ENCODE results near the gene CRYGC.

CRYGC gene, protein sequence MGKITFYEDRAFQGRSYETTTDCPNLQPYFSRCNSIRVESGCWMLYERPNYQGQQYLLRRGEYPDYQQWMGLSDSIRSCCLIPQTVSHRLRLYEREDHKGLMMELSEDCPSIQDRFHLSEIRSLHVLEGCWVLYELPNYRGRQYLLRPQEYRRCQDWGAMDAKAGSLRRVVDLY

DNA sequence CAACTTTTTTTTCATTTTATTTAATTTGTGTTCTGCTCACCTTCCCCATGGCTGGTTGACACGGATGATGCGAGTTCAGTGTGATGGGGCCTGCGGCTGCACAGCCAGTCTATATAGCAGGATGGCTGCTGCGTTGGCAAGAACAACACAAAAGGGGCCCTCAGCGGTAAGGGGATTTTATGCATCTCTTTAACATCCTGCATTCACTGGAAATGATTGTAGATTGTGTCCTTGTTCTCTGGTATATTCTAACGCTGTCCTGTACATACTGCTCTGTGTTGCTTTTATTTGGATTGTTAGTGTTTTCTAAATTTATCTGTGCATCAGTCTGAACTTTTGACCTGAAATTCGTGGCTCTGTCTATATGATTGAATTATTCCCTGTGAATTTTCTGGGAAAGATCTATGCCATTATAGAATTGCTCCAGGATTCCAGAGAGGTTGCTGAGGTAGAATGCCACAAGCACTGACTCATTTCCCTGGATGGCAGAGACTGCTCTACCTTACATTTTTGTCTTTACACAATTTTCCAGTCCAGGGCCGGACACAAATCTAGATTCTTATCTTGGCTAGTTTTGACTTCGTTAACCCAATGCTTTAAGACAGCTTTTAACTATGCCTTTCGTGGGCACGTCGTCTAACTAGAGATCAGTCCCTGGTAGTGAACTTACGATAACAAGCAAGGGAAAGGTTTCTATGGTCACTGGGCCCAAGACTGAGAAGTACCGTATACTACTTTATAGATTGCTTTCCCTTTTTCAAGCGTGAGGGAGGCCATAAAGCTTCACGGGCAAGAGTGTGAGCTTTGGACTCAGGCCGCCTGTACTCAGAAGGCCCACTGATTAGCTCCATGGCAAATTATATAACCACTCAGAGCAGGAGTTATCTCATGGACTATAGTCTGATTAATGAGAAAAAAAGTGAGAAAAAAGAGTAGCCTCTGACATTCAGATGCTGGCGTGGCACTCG lies at the start of gene CRYGC:
TSS of gene CRYGC (minus strand) at position 85 of the 968 bp plus-strand sequence. CDS start at position 49, 36 bp downstream.
- DNase-seq (ENCODE audit: low read depth, low spot score), result no peak

DNA sequence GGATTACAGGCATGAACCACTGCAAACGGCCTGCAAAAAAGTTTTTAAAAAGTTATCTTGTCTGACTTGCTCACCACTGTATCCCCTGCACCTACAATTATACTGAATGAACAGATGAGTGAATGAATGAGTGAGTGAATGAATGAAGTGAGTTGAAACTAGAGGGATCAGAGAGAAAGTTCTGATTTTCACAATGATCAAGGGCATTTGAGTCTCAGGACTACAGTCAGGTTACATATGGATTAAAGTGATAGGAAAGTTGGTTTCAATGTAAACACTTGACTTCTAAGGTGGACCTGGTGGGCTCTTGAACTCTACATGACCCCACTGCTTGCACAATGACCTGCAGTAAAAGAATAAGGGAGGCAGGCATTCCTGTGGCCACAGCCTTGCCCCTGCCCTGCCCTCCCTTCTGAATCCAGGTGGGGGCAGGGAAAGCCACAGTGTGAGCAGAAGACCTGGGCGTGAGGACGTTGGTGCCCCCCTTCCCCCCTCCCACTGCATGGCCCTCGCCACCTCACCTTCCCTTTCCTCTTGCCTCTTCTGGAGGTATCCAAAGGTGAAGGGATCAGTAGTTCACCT lies 49.5 kb upstream of the CRYGC start:
- DNase-seq (ENCODE audit: low read depth, low spot score), result no peak

DNA sequence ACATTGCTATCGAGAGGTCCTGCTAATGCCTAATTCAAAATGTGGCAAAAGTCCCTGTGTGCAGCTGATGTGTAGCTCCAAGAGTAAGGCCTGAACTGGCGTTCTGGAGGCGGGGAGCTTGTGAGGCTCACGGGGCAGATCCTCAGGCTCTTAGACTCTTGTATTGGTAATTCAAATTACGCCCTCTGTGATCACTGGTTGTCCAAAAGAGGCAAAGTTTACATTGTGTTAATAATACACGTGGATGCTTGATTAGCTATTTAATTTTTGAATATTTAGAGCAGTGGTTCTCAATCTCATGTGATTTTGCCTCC lies 46.2 kb upstream of the CRYGC start:
- no peak for DNase-seq (ENCODE audit: low read depth, low spot score)

DNA sequence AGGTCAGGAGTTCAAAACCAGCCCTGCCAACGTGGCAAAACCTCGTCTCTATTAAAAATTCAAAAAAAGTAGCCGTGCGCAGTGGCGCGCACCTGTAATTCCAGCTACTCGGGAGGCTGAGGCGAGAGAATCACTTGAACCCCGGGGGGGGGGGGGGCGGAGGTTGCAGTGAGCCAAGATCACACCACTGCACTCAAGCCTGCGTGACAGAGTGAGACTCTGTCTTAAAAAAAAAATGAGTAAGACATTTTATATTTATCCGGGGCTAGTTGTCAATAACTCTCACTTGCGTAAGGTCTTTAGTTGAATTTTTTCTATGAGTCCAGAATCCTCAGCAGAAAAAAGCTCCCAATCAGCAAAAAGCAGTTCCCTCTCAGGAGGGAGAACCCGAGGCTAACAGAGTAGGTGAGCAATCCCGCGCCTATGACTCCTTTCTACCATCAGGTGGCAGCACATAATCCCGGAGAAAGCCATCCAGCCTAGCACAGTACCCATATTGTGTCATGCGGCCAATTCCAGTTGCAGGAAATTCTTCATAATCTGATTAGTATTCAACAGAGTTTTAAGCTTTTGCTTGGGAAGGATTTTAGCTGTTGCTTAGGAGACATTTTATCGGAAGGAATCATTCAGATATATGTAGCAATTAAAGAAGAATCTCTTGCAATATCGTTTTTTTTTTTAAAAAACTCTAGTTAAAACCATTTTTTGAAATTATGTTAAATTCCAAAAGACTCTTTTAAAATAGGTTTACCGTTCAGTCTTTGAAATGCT lies 45.6 kb upstream of the CRYGC start:
- DNase-seq (ENCODE audit: low read depth, low spot score), result peak; percentile 14

DNA sequence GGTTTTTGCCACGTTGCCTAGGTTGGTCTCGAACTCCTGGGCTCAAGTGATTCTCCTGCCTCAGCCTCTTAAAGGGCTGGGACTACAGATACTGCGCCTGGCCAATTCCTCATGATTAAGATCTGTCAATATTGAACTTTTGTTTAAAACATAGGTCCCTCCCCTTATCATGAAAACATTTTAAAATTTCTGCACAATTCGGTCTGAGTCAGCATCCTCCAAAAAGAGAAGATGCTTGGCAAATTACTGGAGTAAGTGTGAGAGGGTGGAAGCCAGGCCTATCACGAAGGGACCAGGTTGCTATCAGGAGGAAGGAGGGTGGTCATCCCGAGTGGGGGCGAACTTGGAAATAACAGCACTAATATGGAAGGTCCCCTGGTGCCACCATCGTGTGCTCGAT lies 44.5 kb upstream of the CRYGC start:
- no peak for DNase-seq (ENCODE audit: low read depth, low spot score)

DNA sequence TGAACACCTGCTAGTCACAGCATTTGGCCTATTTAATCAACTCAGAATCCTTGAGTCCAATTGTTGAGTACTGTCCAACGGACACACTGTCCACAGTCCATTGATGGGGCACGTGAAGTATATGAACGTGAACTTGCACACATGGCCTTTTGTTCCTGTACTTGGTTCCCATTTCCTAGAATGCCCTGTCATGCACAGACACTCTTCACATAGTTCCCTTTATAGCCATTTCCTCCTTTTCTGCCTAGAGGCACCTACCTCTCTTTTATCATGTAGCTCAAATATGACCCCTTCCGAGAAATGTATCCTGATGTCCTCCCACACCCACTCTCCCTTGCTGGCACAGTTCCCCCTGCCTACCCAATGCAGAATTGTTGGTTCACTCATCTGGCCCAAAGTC lies 42.5 kb upstream of the CRYGC start:
- DNase-seq (ENCODE audit: low read depth, low spot score), result no peak

DNA sequence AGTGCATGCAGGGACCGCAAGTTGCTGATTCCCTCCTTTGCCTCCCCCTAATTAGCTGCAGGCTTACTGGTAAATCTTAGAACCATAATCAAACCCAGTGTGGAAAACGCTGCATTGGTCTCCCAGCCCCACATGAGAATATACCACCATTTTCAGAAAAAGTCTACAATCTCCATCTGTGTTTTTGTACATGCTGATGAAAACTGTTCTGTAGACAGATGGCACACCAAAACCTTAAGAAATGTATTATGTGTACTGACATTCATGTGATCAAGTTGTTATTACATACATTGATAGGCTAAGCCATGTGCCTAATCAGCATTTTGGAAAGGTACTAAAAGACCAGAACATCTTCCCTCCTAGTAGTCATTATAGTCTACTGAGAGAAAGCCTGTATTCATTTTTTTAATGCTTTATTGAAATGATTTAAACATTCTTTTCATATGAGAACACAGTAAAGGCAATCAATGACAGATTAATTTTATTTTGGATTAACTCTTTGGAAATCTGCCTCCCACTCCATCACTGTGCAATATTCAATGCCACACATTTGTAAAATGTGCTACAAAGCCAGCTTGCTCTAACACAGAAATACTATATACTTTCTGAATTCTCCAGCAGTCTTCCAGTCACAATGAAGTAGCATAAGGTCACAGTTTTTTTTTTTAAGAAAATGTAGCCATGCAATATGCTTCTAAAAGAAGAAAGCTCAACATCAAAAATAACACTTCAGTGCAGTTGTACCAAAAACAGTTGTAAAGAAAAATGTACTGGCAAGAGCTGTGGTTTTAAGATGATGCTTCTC lies 35.5 kb upstream of the CRYGC start:
- DNase-seq (ENCODE audit: low read depth, low spot score), result no peak

DNA sequence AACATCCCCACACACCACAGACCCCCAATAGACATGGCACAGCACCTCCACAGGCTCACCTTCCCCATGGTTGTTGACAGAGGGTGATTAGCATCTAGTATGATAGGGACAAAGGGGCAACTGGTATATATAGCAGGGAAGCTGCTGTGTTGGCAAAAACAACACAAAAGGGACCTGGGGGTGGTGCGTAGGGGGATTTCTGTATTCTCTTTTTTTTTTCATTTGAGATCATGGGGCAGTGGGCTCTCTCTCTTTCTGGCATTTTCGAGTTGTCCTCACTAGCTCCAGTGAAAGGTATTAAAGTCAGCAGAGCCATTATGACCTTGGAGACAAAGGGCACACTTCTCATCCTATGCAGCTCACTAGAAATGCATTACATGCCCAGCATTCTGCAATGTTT lies 33.9 kb upstream of the CRYGC start, which contains the start of gene CRYGA:
TSS of gene CRYGA (minus strand) at position 101 of the 400 bp plus-strand sequence. CDS start at position 68, 33 bp downstream.
- DNase-seq (ENCODE audit: low read depth, low spot score), result no peak

DNA sequence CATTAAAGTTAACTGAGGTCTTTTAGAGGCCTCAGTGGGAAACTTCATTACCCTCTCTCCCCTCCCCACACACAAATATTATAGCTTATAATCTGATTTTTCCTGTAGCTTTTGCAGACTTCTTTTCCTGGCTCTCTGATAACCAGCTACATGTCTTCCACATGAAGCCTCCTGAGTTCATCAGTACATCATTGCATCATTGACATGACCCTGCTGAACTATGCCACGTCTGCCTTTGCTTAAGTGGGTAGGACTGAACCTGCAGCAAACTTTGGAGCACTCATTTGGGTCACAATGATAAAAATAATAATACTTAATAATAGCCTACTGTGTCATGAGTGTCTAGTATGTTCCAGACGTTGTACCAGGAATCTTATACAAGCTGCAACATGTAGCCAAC lies 26.8 kb upstream of the CRYGC start:
- no peak for DNase-seq (ENCODE audit: low read depth, low spot score)

DNA sequence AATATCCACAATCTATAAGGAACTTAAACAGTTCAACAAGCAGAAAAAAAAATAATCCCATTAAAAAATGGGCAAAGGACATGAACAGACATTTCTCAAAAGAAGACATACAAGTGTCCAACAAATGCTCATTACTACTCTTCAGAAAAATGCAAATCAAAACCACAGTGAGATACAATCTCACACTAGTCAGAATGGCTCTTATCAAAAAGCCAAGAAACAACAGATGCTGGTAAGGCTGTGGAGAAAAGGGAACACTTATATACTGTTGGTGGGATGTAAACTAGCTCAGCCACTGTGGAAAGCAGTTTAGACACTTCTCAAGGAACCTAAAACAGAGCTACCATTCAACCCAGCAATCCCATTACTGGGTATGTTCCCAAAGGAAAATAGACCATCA lies 23.5 kb upstream of the CRYGC start:
- no peak for DNase-seq (ENCODE audit: low read depth, low spot score)

DNA sequence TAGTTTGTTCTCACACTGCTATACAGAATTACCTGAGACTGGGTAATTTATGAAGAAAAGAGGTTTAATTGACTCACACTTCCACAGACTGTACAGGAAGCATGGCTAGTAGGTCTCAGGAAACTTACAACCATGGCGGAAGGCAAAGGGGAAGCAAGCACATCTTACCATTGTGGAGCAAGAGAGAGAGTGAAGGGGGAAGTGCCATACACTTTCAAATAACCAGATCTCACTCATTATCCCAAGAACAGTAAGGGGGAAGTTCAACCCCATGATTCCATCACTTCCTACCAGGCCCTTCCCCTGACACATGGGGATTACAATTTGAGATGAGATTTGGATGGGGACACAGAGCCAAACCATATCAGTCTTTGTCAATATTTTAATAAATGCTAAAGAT lies 21.3 kb upstream of the CRYGC start:
- DNase-seq (ENCODE audit: low read depth, low spot score), result no peak

DNA sequence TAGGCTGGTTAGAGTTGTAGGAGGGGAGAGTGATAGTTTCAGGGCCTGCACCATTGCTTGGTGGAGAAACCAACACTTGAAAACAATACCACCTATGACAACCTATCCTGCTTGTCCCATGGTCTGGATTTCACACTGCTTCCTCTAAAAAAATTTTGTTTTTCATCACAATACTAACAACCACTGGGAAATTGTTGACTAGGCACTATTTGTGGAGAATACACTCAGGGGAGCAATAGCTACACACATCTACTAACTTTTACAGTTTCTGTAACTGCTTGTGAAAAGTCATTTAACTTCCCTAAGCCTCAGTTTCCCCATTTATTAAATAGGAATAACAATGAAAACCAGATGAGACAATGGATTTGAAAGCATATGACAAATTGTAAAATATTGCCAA lies 20.5 kb upstream of the CRYGC start:
- DNase-seq (ENCODE audit: low read depth, low spot score), result no peak

DNA sequence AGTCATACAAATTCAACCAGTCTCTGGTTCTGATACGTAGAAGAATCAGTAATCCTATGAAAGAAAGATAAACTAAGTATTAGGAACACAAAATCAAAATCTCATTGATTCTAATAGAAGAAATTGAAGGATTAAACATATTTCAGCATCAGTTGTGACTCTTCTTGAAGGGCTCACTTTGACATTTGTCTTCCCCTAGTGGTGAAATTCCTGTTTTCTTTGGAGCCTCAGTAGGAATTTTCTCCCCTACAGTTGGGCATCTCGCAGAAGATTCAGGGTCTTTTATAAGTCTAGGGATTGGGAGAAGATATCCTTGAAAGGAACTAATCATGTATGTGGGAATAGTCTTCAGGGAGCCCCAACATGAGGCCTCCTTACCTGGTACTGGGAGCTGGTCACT lies 19.2 kb upstream of the CRYGC start:
- DNase-seq (ENCODE audit: low read depth, low spot score), result no peak

DNA sequence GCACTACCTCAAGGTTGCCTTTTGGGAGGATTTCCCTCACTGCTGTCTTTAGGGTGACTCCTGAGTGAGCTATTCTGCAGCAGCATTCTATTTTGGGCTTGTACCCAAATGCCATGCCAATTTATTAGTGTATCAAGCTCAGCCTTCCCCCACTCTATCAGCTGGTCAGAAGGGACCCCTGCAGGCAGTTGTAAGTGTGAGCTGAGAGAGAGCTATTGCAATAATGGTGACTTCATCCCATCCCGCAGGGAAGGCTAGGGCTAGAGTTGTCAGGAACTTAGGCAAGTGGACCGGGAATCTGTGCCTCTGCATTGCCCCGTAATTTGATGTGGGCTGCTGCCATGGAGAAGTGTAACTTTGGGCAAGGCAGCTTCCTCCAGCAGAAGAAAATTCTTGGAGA lies 18.1 kb upstream of the CRYGC start:
- no peak for DNase-seq (ENCODE audit: low read depth, low spot score)

DNA sequence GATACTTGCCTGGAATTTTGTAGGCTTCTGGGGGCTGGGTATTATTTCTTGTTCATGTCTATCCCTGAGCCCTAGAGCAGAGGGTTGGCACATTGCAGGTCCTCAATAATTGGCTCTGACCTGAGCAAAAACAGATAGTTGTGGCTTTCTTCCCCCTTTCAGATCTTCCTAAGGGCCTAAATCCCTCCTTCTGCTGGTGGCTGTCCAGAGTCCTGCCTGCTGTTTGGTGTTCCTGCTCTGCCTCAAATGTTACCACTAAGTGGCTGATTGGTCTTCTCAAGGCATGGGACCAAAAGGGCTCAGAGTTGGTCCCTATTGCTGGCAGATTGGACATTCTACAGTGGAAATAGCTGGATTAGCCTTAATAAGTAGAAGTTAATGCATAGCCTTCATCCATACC lies 17.4 kb upstream of the CRYGC start:
- DNase-seq (ENCODE audit: low read depth, low spot score), result no peak

DNA sequence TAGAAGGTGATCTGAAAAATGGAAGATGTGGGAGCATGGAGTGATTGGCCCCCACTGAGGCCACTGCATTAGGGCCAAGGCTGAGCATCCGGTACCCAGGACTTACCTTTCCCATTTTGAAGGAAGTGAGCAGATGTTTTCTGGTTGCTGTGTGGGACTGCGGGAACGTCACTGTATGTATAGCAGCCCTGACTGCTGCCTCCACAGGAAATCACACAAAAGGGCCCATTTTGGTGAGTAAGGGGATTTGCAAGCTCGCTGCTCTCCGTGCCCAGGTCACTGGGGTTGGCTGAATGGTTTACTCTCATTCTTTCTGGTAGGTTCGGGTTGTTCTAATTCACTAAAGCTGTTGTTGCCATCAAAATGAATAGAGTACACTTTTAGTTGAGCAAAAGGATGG lies 16.4 kb upstream of the CRYGC start, which contains the start of gene CRYGB:
TSS of gene CRYGB (minus strand) at position 153 of the 400 bp plus-strand sequence. CDS start at position 115, 38 bp downstream.
- DNase-seq (ENCODE audit: low read depth, low spot score), result no peak

DNA sequence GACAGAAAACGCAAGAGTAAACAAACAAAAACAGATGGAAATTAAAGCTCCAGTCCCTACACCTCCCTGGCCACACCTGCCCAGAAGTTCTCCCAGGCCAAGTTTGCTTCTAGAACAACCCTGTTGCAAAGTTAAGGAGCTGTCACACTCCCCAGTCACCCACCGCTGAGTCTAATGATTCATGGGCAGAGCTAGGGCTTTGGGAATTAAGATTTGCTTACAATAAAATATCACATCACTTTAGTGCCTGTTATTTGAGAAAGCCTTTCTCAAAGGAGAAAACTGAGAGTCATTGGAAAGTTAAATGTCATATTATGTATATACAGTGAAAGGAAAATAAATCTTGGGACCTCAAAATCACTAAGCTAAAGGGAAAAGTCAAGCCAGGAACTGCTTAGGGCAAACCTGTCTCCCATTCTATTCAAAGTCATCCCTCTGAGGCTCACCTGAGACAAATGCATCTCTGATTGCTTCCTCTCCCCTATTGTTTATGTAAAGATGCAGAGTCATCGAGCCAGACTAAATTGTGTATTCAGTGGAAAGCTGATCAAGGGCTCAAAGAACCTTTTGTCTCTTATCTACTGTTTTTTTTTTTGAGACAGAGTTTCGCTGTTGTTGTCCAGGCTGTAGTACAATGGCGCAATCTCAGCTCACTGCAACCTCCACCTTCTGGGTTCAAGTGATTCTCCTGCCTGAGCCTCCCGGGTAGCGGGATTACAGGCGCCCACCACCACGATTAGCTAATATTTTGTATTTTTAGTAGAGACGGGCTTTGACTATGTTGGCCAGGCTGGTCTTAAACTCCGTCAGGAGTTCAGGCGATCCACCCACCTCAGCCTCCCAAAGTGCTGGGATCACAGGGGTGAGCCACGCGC lies 13.5 kb upstream of the CRYGC start:
- no peak for DNase-seq (ENCODE audit: low read depth, low spot score)

DNA sequence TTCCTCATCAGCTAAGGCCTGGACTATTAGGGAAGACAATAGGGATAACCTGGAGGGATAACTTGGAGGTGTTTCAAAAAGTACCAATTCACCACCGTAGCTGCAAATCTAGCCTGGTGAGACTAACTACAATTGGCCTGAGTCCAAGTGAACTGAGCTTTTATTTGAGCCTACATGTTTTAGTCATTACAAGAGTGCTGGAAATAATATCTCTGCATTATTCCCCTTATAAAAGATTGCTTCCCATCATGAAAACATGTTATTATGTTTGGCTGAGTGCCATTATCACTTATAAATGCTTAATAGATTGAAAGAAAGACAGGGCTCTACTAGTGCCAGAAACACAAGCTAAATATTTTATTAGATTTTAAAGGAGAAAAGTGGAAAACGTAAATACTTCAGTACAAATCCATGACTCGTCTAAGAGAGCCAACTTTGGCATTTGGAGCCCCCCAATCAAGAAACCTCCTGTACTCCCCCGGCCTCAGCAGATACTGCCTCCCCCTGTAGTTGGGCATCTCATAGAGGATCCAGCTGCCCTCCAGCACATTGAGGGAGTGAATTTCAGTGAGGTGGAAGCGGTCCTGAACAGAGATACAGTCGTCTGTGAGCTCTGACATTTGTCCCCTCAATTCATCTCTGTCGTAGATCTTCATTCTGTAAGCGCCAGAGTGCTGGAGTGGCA lies 12.8 kb upstream of the CRYGC start:
- DNase-seq (ENCODE audit: low read depth, low spot score), result no peak

DNA sequence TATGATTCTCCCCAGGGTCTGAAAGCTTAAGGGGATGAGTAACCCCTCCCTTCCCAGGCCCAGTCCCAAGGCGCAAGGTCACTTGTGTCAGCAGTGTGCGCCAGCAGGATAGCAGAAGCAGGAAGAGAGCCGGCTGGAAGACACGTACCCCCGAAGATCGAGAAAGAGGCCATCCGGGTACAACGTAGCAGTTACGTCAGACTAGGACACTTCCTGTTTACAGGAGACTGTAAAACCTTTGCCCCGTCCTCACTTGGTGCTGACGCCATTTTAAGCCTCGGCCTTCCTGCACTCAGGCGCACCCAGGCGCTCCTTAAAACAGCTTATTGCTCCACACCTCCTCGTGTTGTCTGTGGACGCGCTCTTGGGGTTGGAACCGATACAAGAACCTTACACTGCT lies 9.8 kb upstream of the CRYGC start:
- no peak for DNase-seq (ENCODE audit: low read depth, low spot score)
